GM18868 (cell line): ENCODE data around the gene DCLK1.

Source experiments
- ATAC-seq: cut with Tn5 transposase; IDR thresholded peaks from one replicate; pipeline ENCODE4 v1.9.1; 2021; ENCODE audit warnings: mild to moderate bottlenecking, moderate library complexity; ENCODE audit not compliant: unreplicated experiment

DCLK1 gene

GRCh38 chr13:35909091-35909490, 222.1 kb downstream of the DCLK1 start:
- no peak for ATAC-seq

- no peak for ATAC-seq
Measured at GRCh38 chr13:35908226-35908625, 223.0 kb downstream of the DCLK1 start.

GRCh38 chr13:35906636-35907035, 224.5 kb downstream of the DCLK1 start:
- no peak for ATAC-seq

- ATAC-seq, result no peak
Measured at GRCh38 chr13:35903075-35903474, 228.1 kb downstream of the DCLK1 start.

- no peak for ATAC-seq
Measured at GRCh38 chr13:35898041-35898440, 233.1 kb downstream of the DCLK1 start.

GRCh38 chr13:35894636-35895035, 236.5 kb downstream of the DCLK1 start:
- ATAC-seq, result no peak

- no peak for ATAC-seq
Measured at GRCh38 chr13:35892837-35893814, 238.1 kb downstream of the DCLK1 start.

- no peak for ATAC-seq
Measured at GRCh38 chr13:35891507-35892441, 239.4 kb downstream of the DCLK1 start.

GRCh38 chr13:35889560-35889959, 241.6 kb downstream of the DCLK1 start:
- ATAC-seq, result no peak

GRCh38 chr13:35888981-35889380, 242.2 kb downstream of the DCLK1 start:
- ATAC-seq, result no peak

GRCh38 chr13:35888457-35888883, 242.7 kb downstream of the DCLK1 start:
- no peak for ATAC-seq

- no peak for ATAC-seq
Measured at GRCh38 chr13:35887115-35887666, 244.0 kb downstream of the DCLK1 start.

- no peak for ATAC-seq
Measured at GRCh38 chr13:35886332-35887114, 244.7 kb downstream of the DCLK1 start.

GRCh38 chr13:35884211-35884760, 246.9 kb downstream of the DCLK1 start:
- ATAC-seq, result no peak

- no peak for ATAC-seq
Measured at GRCh38 chr13:35882722-35883497, 248.3 kb downstream of the DCLK1 start.

- no peak for ATAC-seq
Measured at GRCh38 chr13:35881360-35881759, 249.8 kb downstream of the DCLK1 start.

- no peak for ATAC-seq
Measured at GRCh38 chr13:35879111-35879510, 252.1 kb downstream of the DCLK1 start.

- ATAC-seq, result no peak
Measured at GRCh38 chr13:35876601-35877000, 254.6 kb downstream of the DCLK1 start.

- ATAC-seq, result no peak
Measured at GRCh38 chr13:35874704-35875103, 256.5 kb downstream of the DCLK1 start.
